NCI-H2227 (cell line): Measurements from ENCODE around the gene C9orf78.

ENCODE experiments used
- DNase-seq: peaks from one replicate; lab custom pipeline; 2025; ENCODE audit not compliant: unreplicated experiment; lab: John Stamatoyannopoulos, UW

C9orf78 gene

GRCh38 chr9:129868023-129868871 is 33.2 kb upstream of the C9orf78 start:
- no peak for DNase-seq

GRCh38 chr9:129867136-129868022 is 32.3 kb upstream of the C9orf78 start:
- DNase-seq = no peak

DNA sequence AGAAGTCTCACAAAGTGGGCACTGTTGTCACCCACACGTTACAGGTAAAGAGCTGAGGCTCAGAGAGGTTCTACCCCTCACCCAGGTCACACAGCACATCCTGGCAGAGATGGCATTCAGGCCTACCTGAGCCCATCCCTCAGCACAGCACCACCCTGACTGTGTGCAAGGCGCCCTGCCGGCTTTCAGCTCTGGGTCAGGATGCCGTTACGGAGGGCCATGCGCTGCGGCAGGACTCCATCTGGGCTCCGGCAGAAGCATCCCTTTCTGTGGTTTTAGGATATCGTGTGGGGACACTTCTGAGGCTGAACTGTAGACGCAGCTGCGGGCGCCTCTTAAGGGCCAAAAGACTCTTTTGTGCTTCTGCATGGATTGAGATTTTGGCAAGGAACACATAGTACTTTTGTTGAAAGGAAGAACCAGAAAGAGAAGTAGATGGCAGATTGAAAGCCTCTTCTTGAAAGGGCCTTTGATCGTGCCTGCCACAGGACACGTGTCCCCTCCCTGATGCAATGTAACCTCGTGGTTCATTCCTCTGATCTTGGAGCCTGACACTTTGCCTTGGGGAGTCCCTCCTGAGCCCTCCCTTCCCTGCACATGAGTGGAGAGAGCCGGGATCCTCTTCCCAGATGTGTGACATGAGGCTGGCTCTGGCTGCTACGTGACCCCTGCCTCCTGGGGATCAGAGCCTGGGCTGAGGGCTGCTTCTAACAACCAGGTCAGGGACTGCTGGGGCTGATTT is 31.5 kb upstream of the C9orf78 start:
- DNase-seq = no peak

- no peak for DNase-seq
Observed at GRCh38 chr9:129865668-129866320, 30.7 kb upstream of the C9orf78 start.

GRCh38 chr9:129864991-129865647 is 30.0 kb upstream of the C9orf78 start:
- no peak for DNase-seq

DNA sequence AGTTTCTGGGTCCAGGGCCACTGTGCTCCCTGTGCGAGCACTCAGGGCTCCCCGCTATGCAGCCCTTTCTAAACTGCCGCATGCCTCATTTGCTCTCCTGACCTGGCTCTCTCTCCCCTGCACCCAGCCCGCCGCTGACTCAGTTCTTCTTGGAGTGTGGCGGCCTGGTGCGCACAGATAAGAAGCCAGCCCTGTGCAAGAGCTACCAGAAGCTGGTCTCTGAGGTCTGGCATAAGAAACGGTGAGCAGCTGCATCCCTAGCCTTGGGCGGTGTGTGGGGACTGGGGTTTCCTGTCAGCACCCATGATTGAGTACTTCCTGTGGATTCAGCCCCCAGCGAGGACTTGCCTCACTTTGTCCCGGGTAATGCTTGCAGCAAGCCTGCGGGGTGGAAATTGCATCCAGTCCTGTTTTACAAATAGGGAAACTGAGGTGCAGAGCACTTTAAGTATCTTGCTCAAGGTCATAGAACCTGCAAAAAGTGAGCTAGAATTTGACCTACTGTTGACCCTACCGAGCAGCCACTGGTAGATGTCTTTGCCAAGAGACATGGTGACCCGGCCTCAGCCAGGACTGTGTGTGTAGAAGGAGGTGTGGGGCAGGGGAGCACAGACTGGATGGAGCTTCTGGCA is 28.1 kb upstream of the C9orf78 start:
- DNase-seq = no peak

DNA sequence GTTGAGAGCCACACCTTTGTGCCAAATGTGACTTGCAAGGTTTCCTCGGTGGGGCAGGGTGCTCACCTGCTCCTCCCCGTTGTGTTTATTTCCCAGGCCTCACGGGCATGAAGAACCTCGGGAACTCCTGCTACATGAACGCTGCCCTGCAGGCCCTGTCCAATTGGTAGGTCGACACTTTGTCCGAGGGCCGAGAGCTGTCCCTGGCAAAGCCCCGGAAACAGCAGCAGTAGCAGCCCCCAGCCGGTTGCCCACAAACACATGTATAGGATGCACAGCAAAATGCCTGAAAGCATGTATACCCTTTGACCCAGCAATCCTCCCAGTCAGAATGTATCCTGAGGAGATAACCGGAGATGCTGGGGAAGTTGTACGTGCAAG is 26.4 kb upstream of the C9orf78 start:
- DNase-seq = no peak

DNA sequence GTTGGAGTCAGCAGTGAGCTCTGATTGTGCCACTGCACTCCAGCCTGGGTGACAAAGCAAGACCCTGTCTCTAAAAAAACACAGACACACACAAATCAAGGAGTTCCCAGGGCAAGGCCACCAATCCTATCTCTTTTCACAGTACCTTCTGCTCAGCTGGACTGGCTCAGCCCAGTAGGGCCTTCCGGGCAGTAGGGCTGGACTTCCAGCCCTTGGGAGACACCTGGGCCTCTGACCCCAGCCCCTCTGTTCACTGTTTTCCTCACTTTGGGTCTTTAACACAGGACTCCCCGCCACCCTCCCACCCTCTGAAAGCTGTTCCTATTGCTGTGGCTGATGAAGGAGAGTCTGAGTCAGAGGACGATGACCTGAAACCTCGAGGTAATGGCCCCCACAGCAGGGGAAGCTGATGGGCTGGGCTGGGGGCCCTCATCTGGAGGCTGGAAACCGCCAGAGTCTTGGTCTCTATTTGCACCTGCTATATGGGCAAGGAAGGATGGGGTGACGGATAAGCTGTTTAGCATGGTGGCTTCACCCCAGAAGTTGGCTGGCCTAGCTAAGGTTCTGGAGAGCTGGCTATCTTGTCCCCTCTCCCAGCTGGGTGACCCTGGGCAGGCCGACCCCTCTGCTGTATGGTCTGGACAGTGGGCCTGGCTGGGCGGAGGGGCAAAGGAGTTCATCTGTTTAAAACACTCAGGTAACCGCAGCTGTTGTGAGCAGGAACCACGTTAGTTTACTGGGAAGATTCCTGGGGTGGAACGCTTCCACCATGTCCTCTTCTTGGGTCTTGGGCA is 25.8 kb upstream of the C9orf78 start:
- no peak for DNase-seq

DNA sequence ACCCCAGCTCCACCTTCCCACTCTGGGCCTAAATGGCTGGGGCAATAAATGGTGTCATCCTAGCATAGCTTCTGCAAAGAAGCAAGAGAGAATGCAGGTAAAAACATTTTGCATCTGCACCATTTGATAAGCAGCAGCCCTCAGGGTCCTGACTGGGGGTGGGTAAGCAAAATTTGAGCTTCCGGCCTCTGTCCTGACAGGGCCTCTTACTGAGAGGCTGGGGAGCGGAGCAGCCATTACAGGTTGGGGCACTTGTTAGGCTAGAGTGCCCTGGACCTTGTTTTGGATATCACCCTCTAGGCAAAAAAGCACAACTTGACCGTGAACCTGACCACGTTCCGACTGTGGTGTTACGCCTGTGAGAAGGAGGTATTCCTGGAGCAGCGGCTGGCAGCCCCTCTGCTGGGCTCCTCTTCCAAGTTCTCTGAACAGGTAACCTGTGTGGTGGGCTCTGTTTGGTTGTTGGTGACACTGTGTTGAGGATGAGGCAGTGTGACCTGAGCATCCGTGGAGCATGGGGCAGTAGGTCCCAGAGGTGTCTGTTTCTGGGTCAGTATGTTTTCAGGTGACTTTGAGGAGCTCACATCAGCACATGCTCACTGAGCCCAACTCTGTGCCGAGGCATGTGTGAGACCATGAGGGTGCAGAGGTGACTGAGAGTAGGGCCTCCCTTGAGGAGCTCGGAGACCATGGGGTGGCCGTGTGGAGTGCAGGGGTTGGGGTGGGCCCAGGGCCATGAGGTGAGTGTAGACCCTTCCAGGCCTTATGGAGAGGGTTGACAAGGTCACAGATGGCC is 23.3 kb upstream of the C9orf78 start:
- DNase-seq = no peak

GRCh38 chr9:129857207-129857606 is 22.1 kb upstream of the C9orf78 start:
- DNase-seq = no peak

DNA sequence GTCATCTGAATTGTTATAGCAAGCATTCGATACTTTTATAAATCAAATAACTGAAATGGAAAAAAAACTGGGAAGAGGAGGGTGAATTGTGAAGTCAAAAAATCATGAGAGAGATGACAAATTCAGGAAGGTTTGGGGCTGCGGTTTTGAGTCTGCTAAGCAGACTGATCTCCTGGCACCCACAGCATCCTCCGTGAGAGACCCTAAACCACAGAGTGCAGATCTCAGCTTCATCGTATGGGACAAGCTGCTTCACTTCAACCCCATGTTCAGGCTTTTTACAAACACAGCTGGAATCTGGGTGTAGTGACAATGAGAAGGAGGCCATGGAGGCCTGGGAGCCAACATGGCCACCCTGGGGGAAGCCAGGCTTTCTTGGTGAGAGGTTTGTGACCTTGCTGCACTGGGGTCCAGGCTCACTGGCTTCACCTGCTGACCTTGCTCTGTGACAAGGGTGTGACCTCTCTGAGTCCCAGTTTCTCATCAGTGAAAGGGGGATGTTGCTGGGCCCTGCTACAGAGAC is 19.6 kb upstream of the C9orf78 start:
- DNase-seq = no peak

GRCh38 chr9:129853614-129854013 is 18.5 kb upstream of the C9orf78 start:
- no peak for DNase-seq

DNA sequence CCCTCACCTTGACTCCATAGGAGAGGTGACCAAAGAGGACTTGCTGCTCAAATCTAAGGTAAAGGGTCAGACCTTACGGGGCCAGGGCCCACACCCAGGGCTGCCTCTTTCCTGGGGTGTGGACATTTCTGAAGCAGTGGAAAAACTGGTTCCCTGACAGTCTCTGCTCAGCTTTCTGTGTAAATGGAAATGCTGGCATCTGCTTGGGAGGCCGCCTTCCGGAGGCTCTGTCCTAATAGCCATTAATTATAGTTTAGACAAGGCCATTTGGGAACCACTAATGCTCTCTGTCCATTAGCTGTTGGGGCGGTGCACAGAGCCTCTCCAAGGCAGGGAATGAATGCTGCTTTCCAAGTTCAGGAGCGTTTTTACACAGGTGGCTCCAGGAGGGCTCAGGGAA is 17.5 kb upstream of the C9orf78 start:
- peak; percentile 81 for DNase-seq

GRCh38 chr9:129851821-129852220 is 16.7 kb upstream of the C9orf78 start:
- DNase-seq = no peak

GRCh38 chr9:129850821-129851550 is 15.9 kb upstream of the C9orf78 start:
- no peak for DNase-seq

- DNase-seq = no peak
Observed at GRCh38 chr9:129849901-129850300, 14.8 kb upstream of the C9orf78 start.

- DNase-seq = no peak
Observed at GRCh38 chr9:129848712-129849441, 13.8 kb upstream of the C9orf78 start.
